NCI-H2171 (cell line): ENCODE results near the gene PALMD.

Experiments
- DNase-seq: peaks from one replicate; lab custom pipeline; 2025; lab: John Stamatoyannopoulos, UW

Gene PALMD, protein sequence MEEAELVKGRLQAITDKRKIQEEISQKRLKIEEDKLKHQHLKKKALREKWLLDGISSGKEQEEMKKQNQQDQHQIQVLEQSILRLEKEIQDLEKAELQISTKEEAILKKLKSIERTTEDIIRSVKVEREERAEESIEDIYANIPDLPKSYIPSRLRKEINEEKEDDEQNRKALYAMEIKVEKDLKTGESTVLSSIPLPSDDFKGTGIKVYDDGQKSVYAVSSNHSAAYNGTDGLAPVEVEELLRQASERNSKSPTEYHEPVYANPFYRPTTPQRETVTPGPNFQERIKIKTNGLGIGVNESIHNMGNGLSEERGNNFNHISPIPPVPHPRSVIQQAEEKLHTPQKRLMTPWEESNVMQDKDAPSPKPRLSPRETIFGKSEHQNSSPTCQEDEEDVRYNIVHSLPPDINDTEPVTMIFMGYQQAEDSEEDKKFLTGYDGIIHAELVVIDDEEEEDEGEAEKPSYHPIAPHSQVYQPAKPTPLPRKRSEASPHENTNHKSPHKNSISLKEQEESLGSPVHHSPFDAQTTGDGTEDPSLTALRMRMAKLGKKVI

DNA sequence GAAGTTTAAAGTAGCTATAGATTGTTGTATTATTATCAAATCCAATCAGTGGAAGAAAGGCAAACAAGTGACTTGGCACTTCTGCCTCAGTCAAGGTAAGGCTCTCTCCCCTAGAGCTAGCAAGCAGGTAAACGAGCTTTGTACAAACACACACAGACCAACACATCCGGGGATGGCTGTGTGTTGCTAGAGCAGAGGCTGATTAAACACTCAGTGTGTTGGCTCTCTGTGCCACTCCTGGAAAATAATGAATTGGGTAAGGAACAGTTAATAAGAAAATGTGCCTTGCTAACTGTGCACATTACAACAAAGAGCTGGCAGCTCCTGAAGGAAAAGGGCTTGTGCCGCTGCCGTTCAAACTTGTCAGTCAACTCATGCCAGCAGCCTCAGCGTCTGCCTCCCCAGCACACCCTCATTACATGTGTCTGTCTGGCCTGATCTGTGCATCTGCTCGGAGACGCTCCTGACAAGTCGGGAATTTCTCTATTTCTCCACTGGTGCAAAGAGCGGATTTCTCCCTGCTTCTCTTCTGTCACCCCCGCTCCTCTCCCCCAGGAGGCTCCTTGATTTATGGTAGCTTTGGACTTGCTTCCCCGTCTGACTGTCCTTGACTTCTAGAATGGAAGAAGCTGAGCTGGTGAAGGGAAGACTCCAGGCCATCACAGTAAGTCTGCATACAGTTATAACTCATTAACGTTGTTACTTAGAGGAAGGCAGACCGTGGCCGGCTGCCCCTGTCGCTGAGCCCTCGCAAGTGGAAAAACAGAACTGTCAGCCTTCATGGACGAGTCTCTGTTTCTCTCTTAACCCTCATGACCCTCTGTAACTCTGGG, at the start of gene PALMD:
Gene PALMD, plus strand, starts transcription at position 415 of the 833 bp plus-strand sequence. Its CDS starts 205 bp downstream, at position 620.
- DNase-seq: peak; percentile 9

DNA sequence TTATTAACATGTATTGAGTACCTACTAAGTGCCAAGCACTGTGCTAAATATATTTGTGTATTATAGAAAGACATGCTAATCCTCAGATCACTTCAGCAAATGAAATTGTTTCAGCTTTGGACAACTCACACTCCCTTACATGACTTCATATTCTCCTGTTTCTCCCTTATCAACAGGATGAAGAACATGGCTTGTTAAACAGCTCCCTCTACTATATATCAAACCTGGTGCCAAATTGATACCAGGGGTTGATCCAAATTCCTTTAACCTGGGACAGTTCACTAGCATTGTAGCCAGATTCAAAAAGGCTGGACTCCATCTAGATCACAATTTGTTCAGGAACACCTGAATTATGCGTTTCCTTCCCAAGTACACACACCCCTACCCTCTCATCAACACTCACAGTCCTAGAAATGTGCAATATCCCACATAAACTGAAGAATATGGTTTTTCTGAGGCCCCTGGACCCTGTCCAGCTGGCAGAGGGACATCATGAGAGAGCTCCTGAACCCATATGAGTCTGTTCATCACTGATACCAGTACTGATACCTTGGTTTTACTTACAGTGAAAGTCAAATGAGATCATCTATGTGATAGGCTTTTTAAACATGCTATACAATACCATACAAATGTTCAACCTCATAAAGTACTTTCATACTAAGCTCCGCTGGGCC, 47.0 kb upstream of the PALMD start:
- no peak for DNase-seq

DNA sequence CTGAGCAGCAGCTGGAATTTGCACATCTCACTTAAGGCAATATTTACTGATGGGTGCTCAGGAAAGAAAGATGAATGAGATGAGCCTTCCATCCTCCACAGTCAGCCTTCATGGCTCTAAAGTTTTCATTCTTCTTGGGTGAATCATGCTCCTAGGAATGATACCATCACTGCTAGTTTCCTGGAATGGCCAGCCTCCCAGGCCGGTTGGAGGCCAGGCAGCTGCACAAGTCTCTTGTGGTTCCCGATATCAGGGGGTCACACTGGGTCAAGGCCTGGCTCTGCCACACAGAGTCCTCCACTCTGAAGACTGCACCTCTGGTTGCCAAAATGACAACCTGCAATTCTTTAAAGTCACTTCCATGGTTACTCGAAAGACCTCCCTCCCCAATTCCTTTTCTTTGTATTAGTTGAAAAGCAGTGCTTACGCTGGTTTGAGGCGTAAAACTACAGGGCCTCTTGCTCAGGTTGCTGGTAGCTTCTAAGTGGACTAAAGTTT, 46.2 kb upstream of the PALMD start:
- no peak for DNase-seq

DNA sequence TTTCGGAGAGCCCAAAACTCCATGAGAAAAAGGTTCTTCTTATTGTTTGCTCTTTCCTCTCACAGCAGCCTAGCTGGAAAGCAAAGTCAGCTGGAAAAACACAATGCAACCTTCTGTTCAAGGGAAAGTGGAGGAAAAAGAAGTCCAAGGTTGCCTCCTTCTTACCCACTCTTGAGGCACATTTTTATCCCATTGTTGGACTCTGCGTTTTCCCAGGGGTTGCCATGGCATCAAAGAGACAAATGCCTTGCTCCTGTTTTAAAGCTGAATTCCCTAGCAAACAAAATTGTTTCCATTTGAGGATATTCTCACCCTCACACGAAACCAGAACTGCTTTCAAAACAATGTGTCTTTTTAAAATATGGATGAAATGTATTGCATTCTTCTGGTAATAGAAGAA, 45.1 kb upstream of the PALMD start:
- no peak for DNase-seq

DNA sequence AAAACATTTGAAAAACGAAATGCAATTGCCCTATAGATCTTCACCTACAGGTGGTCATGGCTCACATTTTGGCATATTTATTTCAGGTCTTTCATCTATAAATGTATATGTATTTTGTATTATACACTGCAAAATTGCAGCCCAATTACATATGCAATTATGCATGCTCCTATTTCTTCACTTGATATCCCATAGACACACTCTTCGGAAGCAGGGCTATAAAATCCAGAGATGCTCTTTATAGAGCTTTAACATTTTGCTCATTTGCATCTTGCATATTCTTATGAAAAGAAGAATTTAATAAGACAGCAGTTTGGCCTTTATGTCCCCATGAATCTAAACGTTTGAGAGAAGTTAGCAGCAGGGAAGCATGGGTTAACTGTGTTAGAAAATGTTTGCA, 44.7 kb upstream of the PALMD start:
- no peak for DNase-seq

DNA sequence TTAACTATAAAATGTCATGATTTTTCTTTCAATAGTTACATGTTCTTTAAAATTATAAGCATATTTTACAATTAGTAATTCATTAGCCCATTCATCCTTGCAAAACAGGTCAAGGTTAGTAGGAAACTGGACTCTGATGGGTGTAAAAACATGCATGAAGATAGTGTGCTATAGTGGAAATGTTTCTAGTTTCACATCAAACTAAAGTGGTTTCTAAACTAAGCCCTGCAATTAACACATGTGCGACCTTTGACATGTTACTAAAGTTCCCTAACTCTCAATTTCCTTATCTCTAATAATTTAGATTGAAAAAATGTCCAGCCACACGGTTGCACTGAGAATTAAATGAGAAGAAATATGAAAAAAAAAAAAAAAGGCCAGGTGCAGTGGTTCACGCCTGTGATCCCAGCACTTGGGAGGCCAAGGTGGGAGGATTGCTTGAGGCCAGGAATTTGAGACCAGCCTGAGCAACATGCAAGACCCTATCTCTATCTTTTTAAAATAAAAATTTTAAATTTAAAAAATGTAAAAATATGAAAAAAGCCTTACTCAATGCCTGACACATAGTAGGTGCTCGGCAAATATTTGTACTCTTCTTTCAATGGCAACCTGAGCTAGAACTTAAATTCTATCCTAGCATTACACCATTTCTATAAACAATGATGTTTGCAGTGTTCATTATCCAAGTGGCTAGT, 44.1 kb upstream of the PALMD start:
- DNase-seq: no peak

DNA sequence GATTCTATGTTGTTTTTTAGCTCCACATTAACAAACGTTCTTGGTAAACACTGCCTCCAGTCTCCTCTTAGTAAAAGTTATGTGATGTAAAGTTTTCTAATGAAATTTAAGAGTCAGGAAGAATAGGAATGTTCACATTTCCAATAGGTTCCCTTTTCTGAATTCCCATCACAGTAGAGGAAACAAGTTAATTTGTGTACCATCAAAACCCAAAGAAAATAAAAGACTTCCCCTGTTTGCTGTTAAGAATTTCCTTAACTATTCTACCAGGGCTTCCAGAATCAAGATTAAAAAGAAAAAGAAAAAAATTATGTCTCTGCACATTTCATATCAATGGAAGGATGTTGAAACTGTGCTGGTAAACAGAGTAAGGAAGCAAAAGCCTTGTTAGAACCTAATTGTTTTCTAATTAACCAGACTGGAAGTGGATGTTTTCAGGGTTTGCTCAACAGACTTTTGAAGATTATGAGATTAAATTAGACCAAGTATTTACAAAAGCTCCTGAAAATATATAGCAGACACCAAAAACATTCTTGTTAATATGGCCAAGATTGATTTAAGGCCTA, 43.4 kb upstream of the PALMD start:
- no peak for DNase-seq

DNA sequence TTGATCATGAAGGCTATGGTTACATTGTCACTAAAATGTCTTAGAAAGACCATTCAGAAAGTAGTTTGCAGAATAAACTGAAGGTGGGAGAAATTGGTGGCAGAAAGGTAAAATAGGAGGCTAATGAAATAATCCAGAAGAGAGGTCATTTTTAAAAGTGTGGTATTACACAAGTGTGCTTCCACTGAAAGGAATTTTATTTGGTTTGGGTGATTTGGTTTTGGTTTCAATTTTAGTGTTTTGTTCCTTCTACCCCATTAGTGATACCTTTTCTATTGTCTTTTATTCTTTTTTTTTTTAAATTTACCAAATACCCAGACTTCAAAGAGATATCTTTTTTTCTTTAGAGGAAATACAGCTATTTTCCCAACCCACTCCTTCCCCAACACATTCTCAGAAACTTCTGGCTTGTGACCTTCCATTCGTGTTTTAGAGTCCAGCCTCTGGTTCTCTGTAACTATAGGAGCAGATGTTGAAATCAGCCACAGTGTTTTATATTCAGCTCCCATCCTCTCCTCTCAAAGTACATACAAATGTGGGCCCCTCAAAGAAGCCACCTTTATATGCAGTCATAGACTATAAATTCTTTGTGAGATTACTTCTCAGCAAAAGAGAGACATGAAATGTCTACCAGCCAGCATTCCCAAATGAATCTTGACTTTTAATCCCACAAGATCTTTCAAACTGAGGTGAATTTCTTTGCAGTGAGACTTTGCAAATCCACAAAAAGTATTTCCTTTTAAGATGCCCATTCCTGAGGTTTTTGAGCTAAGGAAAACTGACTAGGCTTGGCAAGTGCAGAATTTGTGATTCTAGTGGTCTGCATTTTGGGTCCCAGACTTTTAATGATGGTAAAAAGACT, 42.0 kb upstream of the PALMD start:
- no peak for DNase-seq

DNA sequence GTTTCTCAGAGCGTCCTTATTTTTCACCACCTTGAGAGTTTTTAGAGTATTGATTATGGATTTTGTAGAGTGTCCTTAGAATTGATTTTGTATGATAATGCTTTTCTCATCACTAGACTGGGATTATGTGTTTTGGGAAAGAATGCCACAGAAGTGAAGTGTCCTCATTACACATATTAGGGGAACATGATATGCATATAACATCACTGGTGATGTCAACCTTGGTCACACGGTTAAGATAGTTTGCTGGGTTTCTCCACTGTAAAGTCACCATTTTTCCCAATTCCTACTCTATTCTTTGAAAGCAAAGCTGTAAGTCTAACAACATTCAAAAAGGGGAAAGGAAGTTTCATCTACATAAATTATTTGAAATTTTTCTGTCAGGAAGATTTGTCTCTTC, 39.6 kb upstream of the PALMD start:
- no peak for DNase-seq

DNA sequence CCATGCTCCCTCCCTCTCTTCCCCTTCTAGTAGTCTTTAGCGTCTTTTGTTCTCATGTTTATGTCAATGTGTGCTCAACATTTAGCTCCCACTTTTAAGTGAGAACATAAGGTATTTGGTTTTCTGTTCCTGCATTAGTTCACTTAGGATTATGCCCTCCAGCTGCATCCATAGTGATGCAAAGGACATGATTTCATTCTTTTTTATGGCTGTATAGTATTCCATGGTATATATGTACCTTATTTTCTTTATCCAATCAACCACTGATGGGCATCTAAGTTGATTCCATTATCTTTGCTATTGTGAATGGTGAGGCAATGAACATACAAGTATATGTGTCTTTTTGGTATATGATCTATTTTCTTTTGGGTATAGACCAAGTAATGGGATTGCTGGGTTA, 38.3 kb upstream of the PALMD start:
- no peak for DNase-seq

DNA sequence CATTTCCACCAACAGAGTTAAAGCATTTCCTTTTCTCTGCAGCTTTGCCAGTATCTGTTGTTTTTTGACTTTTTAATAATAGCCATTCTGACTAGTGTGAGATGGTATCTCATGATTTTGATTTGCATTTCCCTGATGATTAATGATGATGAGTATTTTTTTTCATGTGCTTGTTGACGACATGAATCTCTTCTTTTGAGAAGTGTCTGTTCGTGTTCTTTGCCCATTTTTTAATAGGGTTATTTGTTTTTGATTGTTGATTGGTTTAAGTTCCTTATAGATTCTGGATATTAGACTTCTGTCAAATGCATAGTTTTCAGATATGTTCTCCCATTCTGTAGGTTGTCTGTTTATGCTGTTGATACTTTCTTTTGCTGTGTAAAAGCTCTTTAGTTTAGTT, 37.9 kb upstream of the PALMD start:
- DNase-seq: no peak

DNA sequence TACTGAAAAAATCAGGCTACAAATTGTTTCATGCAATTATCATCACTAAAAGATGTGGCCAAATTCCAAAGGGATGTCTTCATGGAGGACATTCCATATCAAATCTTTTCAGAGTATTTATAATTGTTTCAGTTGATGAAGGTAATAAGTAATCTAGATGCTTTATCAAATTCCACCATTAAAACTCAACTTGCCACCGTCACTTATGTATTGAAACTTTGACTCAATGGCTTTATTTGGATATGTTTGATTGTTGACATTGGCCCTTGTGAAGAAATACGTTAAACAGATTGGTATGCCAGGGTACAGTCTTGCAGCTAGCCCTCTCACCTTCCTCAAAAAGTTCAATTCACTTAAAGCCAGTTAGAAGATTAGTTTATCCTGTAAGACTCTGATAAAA, 32.2 kb upstream of the PALMD start:
- DNase-seq: no peak

DNA sequence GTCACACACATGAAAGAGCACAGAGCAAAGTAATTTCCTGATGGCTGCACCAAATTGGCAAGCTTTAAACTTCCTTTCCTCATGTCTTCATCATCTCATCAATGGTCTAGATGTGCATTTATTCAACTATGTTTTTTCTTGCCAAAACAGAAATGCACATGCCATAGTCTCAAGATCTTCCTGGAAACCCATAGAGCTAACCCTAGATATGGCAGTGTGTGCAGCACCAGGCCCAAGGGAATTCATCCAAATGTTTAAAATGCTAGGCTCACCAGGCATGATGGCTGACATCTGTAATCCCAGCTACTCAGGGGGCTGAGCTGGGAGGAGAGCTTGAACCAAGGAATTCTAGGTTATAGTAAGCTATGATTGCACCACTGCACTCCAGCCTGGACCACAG, 31.2 kb upstream of the PALMD start:
- DNase-seq: no peak

DNA sequence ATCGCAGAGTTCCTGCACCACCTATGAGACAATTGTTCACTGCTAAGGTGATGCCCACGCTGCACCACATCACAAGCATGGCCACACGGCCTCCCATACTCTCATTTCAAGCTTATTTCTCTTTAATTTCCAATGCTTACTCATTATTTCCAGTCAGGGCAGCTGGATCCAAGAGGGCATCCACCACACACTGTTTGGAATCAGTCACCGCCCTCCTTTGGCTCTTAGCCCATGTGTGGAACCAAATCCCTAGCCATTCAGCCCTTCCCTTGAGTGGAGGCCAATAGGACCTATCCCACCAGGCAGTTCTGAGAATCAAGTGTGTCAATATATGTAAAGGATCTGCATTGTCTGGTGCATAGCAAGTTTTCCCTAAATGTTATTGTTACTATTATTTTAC, 26.3 kb upstream of the PALMD start:
- no peak for DNase-seq

DNA sequence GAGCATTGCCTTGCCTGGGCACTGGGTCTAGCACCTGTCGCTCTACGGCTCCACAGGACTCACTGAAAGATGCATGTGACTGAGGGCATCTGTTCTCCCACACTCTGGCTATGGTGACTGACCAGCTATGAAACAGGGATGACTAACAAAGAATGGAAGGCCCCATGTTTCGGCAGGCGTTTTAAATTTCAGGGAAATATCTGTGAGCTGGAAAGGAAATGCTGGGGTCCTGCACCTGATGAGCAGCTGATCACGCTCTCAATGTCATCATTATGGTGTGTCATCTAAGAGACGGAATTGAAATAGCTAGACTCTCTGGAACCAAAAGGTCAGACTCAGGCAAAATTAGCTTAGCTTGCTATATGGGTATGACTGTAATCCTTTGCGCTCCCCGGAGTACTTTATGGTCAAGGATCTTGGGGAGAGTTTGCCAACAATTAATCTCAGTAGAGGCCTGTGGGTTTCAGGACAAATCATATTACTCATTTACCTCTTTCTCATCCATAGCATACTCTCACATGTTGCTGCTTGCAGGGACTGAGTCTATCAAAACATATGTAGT, 24.5 kb upstream of the PALMD start:
- DNase-seq: no peak

DNA sequence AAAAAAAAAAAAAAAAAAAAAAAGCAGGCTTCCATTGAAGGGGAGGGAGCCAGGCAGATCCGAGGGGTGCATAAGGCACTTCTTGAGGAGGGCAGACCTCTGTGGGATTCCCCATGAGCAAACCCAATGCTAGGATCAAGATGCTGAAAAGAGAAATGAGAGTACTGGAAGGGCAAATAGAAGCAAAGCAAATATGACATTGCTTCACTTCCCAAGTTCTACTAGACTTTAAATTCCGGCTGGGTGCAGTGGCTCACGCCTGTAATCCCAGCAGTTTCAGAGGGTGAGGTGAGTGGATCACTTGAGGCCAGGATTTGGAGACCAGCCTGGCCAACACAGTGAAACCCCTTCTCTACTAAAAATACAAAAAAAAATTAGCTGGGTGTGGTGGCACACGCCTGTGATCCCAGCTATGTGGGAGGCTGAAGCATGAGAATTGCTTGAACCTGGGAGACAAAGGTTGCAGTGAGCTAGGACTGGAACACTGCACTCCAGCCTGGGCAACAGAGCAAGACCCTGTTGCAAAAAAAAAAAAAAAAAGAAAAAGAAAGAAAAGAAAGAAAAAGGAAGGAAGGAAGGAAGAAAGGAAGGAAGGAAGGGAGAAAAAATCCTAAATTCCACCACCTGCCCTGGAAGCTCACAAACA, 23.1 kb upstream of the PALMD start:
- no peak for DNase-seq

DNA sequence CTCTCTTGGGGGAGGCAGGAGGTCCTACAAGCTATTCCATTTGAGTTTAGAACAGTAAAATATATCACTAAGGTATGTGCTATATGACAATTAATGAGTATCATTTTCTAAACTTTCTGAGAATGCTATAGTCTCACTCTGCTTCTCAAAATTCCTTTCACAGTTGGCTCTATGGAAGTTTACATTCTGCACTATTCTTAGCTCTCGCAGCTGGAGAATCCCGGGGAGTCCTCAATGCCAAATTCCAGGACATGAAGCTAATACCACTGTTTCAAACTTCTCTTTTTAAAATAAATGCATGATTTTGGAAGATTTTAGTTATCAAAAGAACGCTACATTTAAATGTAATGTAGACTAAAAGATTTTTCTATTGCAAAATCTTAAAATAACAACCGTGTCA, 22.4 kb upstream of the PALMD start:
- DNase-seq: no peak

DNA sequence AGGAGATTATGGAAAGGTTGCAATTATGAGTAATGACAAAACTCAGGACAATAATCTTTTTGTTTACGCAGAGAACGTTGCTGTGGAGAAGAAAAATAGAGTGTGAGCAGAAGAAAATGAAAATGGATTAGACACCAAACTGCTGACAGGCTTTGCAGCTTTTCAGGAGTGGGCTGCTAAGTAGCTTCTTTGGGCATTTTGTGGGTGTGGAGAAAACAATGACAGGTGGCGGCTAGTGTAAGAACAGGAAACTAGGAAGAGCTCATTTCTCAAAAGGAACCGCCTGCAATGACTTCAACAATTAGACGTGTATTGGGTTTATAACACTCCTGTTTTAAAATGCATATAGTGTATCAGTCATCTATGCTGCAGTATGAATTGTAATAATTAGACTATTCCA, 18.3 kb upstream of the PALMD start:
- DNase-seq: no peak

DNA sequence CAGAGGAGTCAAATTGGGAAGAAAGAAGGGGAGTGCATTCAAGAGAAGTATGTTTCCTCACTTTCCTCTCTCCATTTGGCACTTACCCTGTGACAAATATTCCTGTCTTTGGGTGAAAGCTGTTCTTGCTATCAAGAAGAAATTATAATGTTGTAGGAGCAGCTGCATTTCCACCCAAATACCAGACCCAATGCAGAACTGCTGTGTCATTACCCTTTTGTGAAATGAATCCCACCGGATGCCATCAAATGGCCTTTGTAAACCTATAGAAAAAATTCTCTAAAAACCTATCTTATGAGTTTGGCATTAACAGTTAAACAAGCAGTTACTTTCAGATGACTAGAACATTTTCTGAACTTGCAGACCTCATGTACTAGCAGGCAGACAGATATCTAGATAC, 16.7 kb upstream of the PALMD start:
- DNase-seq: no peak
